CD4-positive, alpha-beta T cell (primary cell): ENCODE results near the gene CTSL. TPM values are rescaled to one million over a fixed set of nuclear protein-coding genes. Genes with fewer than 3 reads are reported as not detected.

Experiments
- ATAC-seq: fragments of 200-7000 bp; cut with Tn5 transposase; one replicate; pipeline ENCODE4 v1.10.0; 2022; ENCODE audit warnings: mild to moderate bottlenecking; ENCODE audit not compliant: poor library complexity
- CTCF ChIA-PET: fragments of 350-600 bp; sonication (Branson Sonifier 250); formaldehyde crosslinking; loops from one replicate; lab custom pipeline; 2021; ENCODE audit warnings: antibody characterized with exemption, inconsistent platforms; lab: Charles Lee
- POLR2A ChIA-PET: fragments of 350-600 bp; sonication (Branson Sonifier 250); formaldehyde crosslinking; loops from one replicate; lab custom pipeline; 2021; ENCODE audit warnings: antibody characterized with exemption, inconsistent platforms; lab: Charles Lee
- DNase-seq, 14 experiments: peaks; one replicate each; pipeline ENCODE4 v3.0.0-alpha.2; 2013 to 2020; ENCODE audit warnings: mixed read lengths in 2 of 14
- H3K27ac ChIP-seq, 2 donors: one replicate each; pipeline versions ENCODE4 v1.5.1 to v1.7.0; 2013; ENCODE audit warnings: low read length in 2 of 2, low read depth in 1 of 2, mild to moderate bottlenecking in 1 of 2
- H3K27me3 ChIP-seq, 2 experiments: 1 replicate in 1 of 2; 2 replicates in 1 of 2; pipeline versions ENCODE4 v1.6.1 to v1.7.0; 2013; ENCODE audit warnings: low read length in 2 of 2, control low read depth in 1 of 2, mild to moderate bottlenecking in 1 of 2, moderate library complexity in 1 of 2; ENCODE audit not compliant: insufficient read depth in 2 of 2, control insufficient read depth in 1 of 2
- H3K36me3 ChIP-seq: one replicate; pipeline ENCODE4 v1.6.1; 2013; ENCODE audit warnings: low read length, control low read depth; ENCODE audit not compliant: insufficient read depth
- H3K4me1 ChIP-seq: one replicate; pipeline ENCODE4 v1.6.1; 2013; ENCODE audit warnings: low read length, control low read depth; ENCODE audit not compliant: insufficient read depth
- H3K4me3 ChIP-seq: one replicate; pipeline ENCODE4 v1.5.1; 2013; ENCODE audit warnings: mild to moderate bottlenecking, low read length, moderate library complexity
- H3K9me3 ChIP-seq, 2 experiments: 1 replicate in 1 of 2; 2 replicates in 1 of 2; pipeline versions ENCODE4 v1.6.1 to v1.7.0; 2013; ENCODE audit warnings: low read length in 2 of 2, mild to moderate bottlenecking in 2 of 2, control low read depth in 1 of 2, moderate library complexity in 1 of 2; ENCODE audit not compliant: control insufficient read depth in 1 of 2, insufficient read depth in 1 of 2
- H3K27ac Mint-ChIP-seq: one replicate; pipeline ENCODE4 v1.8.0; 2020; ENCODE audit warnings: mixed read lengths
- H3K27me3 Mint-ChIP-seq: one replicate; pipeline ENCODE4 v1.8.0; 2021; ENCODE audit warnings: mixed read lengths
- H3K36me3 Mint-ChIP-seq: one replicate; pipeline ENCODE4 v1.8.0; 2021; ENCODE audit warnings: low read depth, mixed read lengths
- H3K4me1 Mint-ChIP-seq: one replicate; pipeline ENCODE4 v1.8.0; 2021; ENCODE audit warnings: low read depth, mixed read lengths
- H3K4me3 Mint-ChIP-seq: one replicate; pipeline ENCODE4 v1.8.0; 2020; ENCODE audit warnings: mild to moderate bottlenecking, mixed read lengths
- H3K9me3 Mint-ChIP-seq: one replicate; pipeline ENCODE4 v1.8.0; 2020; ENCODE audit warnings: mixed read lengths
- intact Hi-C, 2 experiments: fragments of 100-400 bp; cut with DNase I in 1 of 2; cut with micrococcal nuclease in 1 of 2; formaldehyde crosslinking; loops; one replicate each; pipeline versions ENCODE4 v1.15.1 to v1.9.0; 2023 to 2025; cut with DNase I, micrococcal nuclease
- total RNA-seq, 174 experiments: library from RNA in 2 of 174; stranded (reverse) in 2 of 174; gene quantifications; one replicate each; pipeline ENCODE4 v1.2.3 and lab custom pipeline; 2021 to 2026
- TF ChIP-seq, protein P1 (sequence below): fragments of 200-600 bp; IDR thresholded peaks from one replicate; pipeline ENCODE4 v1.8.0; 2022; ENCODE audit warnings: antibody characterized with exemption, mild to moderate bottlenecking

The CTSL gene
- total RNA-seq, 2 experiments from 2014 or later, result 7.5 to 7.9 TPM

DNA sequence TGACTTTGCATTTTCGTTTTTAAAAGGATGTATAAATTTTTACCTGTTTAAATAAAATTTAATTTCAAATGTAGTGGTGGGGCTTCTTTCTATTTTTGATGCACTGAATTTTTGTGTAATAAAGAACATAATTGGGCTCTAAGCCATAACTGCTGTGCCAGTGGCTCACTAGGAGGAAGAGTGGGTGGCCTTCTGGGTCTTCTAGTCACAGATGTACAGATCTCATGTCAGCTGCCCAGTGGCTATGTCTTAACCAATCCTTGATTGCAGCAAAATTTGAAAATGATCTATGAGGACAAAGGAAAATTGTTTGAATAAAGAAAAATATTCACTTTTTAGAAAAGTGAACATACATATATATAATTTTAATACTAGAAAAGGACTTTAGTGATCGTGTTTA is 5.4 kb downstream of the CTSL start:
- Histone ChIP-seq H3K4me1 (peaks cover 19% of the 10 kb centered on the region), H3K9me3 (peaks cover 0 to 4% of the 10 kb centered on the region in 2 experiments), H3K27me3 (no peaks in the 10 kb centered on the region), H3K27ac (no peak overlapping the region), H3K4me3 (no peak overlapping the region), H3K36me3 (peaks cover 4% of the 10 kb centered on the region)
- peaks cover 42% of the 10 kb centered on the region for H3K4me1 Mint-ChIP-seq
- POLR2A ChIA-PET, result no interaction called here
- intact Hi-C loops, result no loop called here
- CTCF ChIA-PET, result no interaction called here
- H3K27ac Mint-ChIP-seq, result no peak overlapping the region
- no peaks in the 10 kb centered on the region for H3K9me3 Mint-ChIP-seq
- no peak overlapping the region for H3K4me3 Mint-ChIP-seq
- TF ChIP-seq, protein P1, sequence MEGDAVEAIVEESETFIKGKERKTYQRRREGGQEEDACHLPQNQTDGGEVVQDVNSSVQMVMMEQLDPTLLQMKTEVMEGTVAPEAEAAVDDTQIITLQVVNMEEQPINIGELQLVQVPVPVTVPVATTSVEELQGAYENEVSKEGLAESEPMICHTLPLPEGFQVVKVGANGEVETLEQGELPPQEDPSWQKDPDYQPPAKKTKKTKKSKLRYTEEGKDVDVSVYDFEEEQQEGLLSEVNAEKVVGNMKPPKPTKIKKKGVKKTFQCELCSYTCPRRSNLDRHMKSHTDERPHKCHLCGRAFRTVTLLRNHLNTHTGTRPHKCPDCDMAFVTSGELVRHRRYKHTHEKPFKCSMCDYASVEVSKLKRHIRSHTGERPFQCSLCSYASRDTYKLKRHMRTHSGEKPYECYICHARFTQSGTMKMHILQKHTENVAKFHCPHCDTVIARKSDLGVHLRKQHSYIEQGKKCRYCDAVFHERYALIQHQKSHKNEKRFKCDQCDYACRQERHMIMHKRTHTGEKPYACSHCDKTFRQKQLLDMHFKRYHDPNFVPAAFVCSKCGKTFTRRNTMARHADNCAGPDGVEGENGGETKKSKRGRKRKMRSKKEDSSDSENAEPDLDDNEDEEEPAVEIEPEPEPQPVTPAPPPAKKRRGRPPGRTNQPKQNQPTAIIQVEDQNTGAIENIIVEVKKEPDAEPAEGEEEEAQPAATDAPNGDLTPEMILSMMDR, result no peak
- no peaks in the 10 kb centered on the region for H3K27me3 Mint-ChIP-seq
- peaks cover 44% of the 10 kb centered on the region for H3K36me3 Mint-ChIP-seq
- ATAC-seq (no peak), DNase-seq (no peak)

DNA sequence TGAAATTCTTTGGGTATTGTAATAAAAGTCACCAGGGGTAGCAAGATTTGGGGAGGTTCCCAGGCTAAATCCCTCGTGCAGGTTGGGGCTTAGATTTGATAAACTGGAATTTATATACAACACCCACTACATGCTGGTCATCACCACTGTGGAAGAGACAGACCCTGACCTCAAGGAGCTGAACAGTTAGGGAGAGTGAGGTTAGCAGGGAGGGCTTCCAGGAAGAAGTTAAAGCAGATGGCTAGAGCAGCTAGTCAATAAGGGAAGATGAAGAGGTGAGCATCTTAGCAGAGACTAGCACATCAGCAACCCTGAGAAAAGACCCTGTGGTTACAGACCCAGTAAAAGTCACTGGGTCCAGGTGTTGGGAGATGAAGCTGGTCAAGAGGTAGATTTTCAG is 6.4 kb downstream of the CTSL start:
- ChIA-PET POLR2A (no interaction called here), CTCF (no interaction called here)
- Mint-ChIP-seq H3K27me3 (no peaks in the 10 kb centered on the region), H3K36me3 (peaks cover 44% of the 10 kb centered on the region), H3K9me3 (no peaks in the 10 kb centered on the region), H3K27ac (no peak overlapping the region), H3K4me3 (no peak overlapping the region), H3K4me1 (peaks cover 34% of the 10 kb centered on the region)
- Histone ChIP-seq H3K4me1 (peaks cover 9% of the 10 kb centered on the region), H3K27ac (no peak overlapping the region), H3K9me3 (no peaks in the 10 kb centered on the region), H3K36me3 (peaks cover 4% of the 10 kb centered on the region), H3K4me3 (no peak overlapping the region), H3K27me3 (no peaks in the 10 kb centered on the region)
- ATAC-seq, result no peak
- TF ChIP-seq, protein P1, result no peak
- DNase-seq, result no peak
- intact Hi-C loops, result no loop called here

DNA sequence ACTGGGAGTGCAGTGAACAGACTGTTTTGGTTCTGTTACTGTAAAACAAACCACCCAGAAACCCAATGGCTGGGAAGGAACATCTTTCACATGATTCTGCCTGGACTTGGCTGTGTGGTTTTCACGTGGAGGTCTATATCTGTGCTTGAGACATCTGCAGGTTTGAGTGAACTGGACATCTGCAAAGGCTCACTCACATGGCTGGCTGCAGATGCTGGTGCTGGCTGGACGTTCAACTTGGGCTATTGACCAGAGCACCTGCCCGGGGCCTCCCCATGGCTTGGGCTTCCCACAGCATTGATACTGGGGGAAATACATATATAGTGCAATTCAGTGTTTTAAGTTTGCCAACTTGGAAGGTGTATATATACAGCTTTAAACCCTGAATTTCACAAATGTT is 6.8 kb downstream of the CTSL start:
- no peaks in the 10 kb centered on the region for H3K9me3 ChIP-seq
- TF ChIP-seq, protein P1, result no peak
- Mint-ChIP-seq H3K4me3 (no peak overlapping the region), H3K4me1 (peaks cover 30% of the 10 kb centered on the region), H3K9me3 (no peaks in the 10 kb centered on the region), H3K27ac (no peak overlapping the region), H3K27me3 (no peaks in the 10 kb centered on the region), H3K36me3 (peaks cover 42% of the 10 kb centered on the region)
- peaks cover 4% of the 10 kb centered on the region for H3K36me3 ChIP-seq
- H3K27me3 ChIP-seq, result no peaks in the 10 kb centered on the region
- H3K27ac ChIP-seq, result no peak overlapping the region
- H3K4me3 ChIP-seq, result no peak overlapping the region
- DNase-seq (no peak), ATAC-seq (no peak)
- ChIA-PET POLR2A (no interaction called here), CTCF (no interaction called here)
- intact Hi-C loops, result no loop called here
- peaks cover 5% of the 10 kb centered on the region for H3K4me1 ChIP-seq
